Nephron (organoid): ENCODE measurements around the gene SYT14.

Source experiments
- H3K27ac Mint-ChIP-seq, 3 experiments: 2 replicates each; pipeline ENCODE4 v1.8.0; 2020; ENCODE audit warnings: mixed read lengths in 3 of 3, mild to moderate bottlenecking in 2 of 3, moderate library complexity in 1 of 3
- H3K27me3 Mint-ChIP-seq: 2 replicates; pipeline ENCODE4 v1.8.0; 2021; ENCODE audit warnings: low read depth, mild to moderate bottlenecking, moderate library complexity, mixed read lengths
- H3K36me3 Mint-ChIP-seq: 2 replicates; pipeline ENCODE4 v1.8.0; 2020; ENCODE audit warnings: low read depth, mixed read lengths
- H3K4me1 Mint-ChIP-seq: 2 replicates; pipeline ENCODE4 v1.8.0; 2020; ENCODE audit warnings: mixed read lengths
- H3K4me3 Mint-ChIP-seq, 3 experiments: 2 replicates each; pipeline ENCODE4 v1.8.0; 2020; ENCODE audit warnings: mild to moderate bottlenecking in 3 of 3, mixed read lengths in 3 of 3, moderate library complexity in 2 of 3
- H3K9me3 Mint-ChIP-seq: 2 replicates; pipeline ENCODE4 v1.8.0; 2020; ENCODE audit warnings: mixed read lengths
- CTCF ChIP-seq, 3 experiments: fragments of 200-600 bp; sonication (generic); IDR thresholded peaks; one replicate each; pipeline ENCODE4 v1.5.0; 2021; ENCODE audit warnings: antibody characterized with exemption in 3 of 3; ENCODE audit not compliant: unreplicated experiment in 3 of 3

Gene SYT14

GRCh38 chr1:209929751-209930150, 8.3 kb upstream of the SYT14 start:
- no peak overlapping the region for H3K27ac Mint-ChIP-seq
- H3K4me3 Mint-ChIP-seq: no peak overlapping the region
- H3K4me1 Mint-ChIP-seq: no peaks in the 10 kb centered on the region
- no peak for TF ChIP-seq CTCF (IDR thresholded peaks at IDR 0.05; ENCODE audit: unreplicated experiment in 3 of 3)
- H3K36me3 Mint-ChIP-seq: no peaks in the 10 kb centered on the region
- peaks cover 30% of the 10 kb centered on the region for H3K27me3 Mint-ChIP-seq
- H3K9me3 Mint-ChIP-seq: no peaks in the 10 kb centered on the region

DNA sequence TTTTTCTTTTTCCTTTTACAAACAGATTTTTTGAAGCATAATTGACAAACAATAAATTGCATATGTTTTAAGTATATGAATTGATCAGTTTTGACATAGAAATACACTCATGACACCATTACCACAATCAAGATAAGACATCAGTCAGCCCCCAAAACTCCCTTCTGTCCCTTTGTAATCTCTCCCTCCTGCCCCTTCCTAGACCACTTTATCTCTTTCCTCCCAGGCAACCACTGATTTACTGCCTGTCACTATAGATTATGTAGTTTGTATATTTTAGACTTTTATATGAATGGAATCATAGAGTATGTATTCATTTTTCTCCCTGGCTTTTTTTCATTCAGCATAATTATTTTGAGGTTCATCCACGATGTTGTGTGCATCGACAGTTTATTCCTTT, 6.9 kb upstream of the SYT14 start:
- no peaks in the 10 kb centered on the region for H3K4me1 Mint-ChIP-seq
- TF ChIP-seq CTCF (IDR thresholded peaks at IDR 0.05; ENCODE audit: unreplicated experiment in 3 of 3): no peak
- no peak overlapping the region for H3K4me3 Mint-ChIP-seq
- H3K27me3 Mint-ChIP-seq: peaks cover 38% of the 10 kb centered on the region
- H3K36me3 Mint-ChIP-seq: no peaks in the 10 kb centered on the region
- H3K9me3 Mint-ChIP-seq: no peaks in the 10 kb centered on the region
- H3K27ac Mint-ChIP-seq: no peak overlapping the region

- Mint-ChIP-seq H3K9me3 (no peaks in the 10 kb centered on the region), H3K36me3 (no peaks in the 10 kb centered on the region), H3K27ac (no peak overlapping the region), H3K4me1 (peaks cover 13% of the 10 kb centered on the region), H3K27me3 (peaks cover 71% of the 10 kb centered on the region), H3K4me3 (no peak overlapping the region)
- TF ChIP-seq CTCF (IDR thresholded peaks at IDR 0.05; ENCODE audit: unreplicated experiment in 3 of 3): no peak
Observed at GRCh38 chr1:209936125-209936524, 1.9 kb upstream of the SYT14 start.

DNA sequence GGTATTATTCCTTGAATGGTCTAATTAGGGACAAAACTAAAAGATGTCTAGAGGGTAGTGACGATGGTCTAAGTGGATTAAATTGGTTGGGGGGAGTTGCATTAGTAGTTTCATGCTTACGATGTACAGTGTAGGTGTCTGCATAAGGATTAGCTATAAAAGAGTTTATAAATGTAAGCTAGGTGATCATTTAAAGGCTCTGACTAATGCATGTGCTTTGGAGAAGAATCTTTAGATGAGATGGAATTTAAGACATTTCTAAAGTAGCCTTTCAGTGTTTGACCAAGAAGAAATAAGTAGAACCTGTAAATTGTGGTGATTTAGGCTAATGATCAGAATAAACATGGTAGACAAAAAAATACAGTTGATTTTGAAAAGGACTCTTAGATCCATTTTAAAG, 7.4 kb downstream of the SYT14 start:
- Mint-ChIP-seq H3K4me1 (no peaks in the 10 kb centered on the region), H3K36me3 (no peaks in the 10 kb centered on the region), H3K9me3 (no peaks in the 10 kb centered on the region), H3K4me3 (no peak overlapping the region), H3K27ac (no peak overlapping the region), H3K27me3 (peaks cover 24% of the 10 kb centered on the region)
- TF ChIP-seq CTCF (IDR thresholded peaks at IDR 0.05; ENCODE audit: unreplicated experiment in 3 of 3): no peak

DNA sequence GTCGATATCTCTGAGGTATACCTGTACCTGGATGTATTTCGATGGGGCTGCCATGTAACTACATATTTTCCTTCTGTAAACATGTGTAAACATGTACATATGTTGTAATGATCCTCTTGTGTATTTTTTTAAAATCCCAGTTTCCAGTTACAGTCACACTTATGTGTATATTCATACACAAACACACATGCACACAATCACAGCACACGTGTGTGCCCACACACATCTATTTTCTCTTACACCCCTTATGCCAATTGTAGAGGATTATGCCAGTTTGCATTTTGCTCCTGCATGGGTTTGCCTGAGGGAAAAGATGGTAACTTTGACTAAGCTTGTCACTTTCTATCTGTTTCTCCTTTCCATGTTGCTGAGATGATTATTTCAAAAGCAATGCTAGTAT, 10.1 kb downstream of the SYT14 start:
- Mint-ChIP-seq H3K9me3 (no peaks in the 10 kb centered on the region), H3K36me3 (no peaks in the 10 kb centered on the region), H3K27me3 (peaks cover 4% of the 10 kb centered on the region), H3K27ac (no peak overlapping the region), H3K4me3 (no peak overlapping the region), H3K4me1 (no peaks in the 10 kb centered on the region)
- no peak for TF ChIP-seq CTCF (IDR thresholded peaks at IDR 0.05; ENCODE audit: unreplicated experiment in 3 of 3)

GRCh38 chr1:209956116-209956515, 18.1 kb downstream of the SYT14 start:
- no peaks in the 10 kb centered on the region for H3K9me3 Mint-ChIP-seq
- no peak overlapping the region for H3K4me3 Mint-ChIP-seq
- no peaks in the 10 kb centered on the region for H3K36me3 Mint-ChIP-seq
- no peak for TF ChIP-seq CTCF (IDR thresholded peaks at IDR 0.05; ENCODE audit: unreplicated experiment in 3 of 3)
- peaks cover 11% of the 10 kb centered on the region for H3K27me3 Mint-ChIP-seq
- no peaks in the 10 kb centered on the region for H3K4me1 Mint-ChIP-seq
- no peak overlapping the region for H3K27ac Mint-ChIP-seq
